Measurements from ENCODE around the gene ST3GAL3.
"Not testable (repeated sequence)": the region's sequence is repeated elsewhere in the genome, so short reads cannot be mapped to it uniquely, and the experiment has no call there.

Gene ST3GAL3

GRCh38 chr1:43711524-43712386 is 4.4 kb downstream of the ST3GAL3 start:
- TF ChIP-seq CTCF (IDR thresholded peaks at IDR 0.05; ENCODE audit: insufficient read depth, low read length, poor library complexity, severe bottlenecking) = no peak
- H3K27me3 ChIP-seq (replicated peaks; ENCODE audit: control insufficient read depth, insufficient read depth, low read length) = no peaks in the 10 kb centered on the region
- H3K4me3 ChIP-seq (replicated peaks; ENCODE audit: low read depth, low read length) = no peak overlapping the region
- no peak for DNase-seq (ENCODE audit: extremely low read depth, insufficient read length)
- no peaks in the 10 kb centered on the region; the same call in none of the 2 replicates for H3K36me3 ChIP-seq (ENCODE audit: control insufficient read depth, insufficient read depth, low read length)

DNA sequence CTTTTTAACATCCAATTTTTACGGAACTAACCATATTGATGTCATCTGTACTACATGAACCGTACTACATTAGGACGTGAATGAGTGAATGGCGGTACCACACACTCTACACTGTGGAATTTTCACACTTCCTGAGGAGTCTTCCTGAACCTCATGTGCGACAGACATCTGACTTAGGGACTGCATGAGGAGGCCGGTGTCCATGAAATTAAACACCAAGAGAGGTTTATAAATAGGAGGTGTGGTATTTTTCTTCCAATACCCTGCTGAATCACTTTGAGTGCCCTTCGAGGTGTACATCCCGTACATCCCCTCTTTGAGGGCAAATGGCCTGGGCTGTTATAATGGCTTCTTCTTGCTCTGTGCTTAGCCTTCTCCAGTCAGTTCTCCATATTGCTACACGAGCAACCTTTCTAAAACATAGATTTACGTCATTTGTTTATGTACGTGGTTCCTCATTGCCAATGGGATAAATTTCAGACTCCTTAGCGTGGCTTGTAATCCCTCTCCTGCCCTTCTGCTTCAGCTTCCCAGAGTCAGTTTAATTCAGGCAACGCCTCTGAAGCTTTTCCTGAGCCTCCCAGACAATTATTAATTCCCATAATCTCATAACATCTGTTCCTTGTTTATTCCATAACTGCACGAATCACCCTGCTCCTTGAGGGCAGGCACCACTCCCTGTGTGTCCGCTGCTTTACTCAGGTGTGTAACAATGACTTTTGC is 9.4 kb downstream of the ST3GAL3 start:
- no peaks in the 10 kb centered on the region; the same call in 1 of the 2 replicates for H3K36me3 ChIP-seq (ENCODE audit: control insufficient read depth, insufficient read depth, low read length)
- no peaks in the 10 kb centered on the region for H3K27me3 ChIP-seq (replicated peaks; ENCODE audit: control insufficient read depth, insufficient read depth, low read length)
- H3K4me3 ChIP-seq (replicated peaks; ENCODE audit: low read depth, low read length) = no peak overlapping the region
- no peak for TF ChIP-seq CTCF (IDR thresholded peaks at IDR 0.05; ENCODE audit: insufficient read depth, low read length, poor library complexity, severe bottlenecking)
- DNase-seq (ENCODE audit: extremely low read depth, insufficient read length) = no peak

GRCh38 chr1:43719063-43719462 is 11.7 kb downstream of the ST3GAL3 start:
- DNase-seq (ENCODE audit: extremely low read depth, insufficient read length) = no peak
- TF ChIP-seq CTCF (IDR thresholded peaks at IDR 0.05; ENCODE audit: insufficient read depth, low read length, poor library complexity, severe bottlenecking) = no peak

DNA sequence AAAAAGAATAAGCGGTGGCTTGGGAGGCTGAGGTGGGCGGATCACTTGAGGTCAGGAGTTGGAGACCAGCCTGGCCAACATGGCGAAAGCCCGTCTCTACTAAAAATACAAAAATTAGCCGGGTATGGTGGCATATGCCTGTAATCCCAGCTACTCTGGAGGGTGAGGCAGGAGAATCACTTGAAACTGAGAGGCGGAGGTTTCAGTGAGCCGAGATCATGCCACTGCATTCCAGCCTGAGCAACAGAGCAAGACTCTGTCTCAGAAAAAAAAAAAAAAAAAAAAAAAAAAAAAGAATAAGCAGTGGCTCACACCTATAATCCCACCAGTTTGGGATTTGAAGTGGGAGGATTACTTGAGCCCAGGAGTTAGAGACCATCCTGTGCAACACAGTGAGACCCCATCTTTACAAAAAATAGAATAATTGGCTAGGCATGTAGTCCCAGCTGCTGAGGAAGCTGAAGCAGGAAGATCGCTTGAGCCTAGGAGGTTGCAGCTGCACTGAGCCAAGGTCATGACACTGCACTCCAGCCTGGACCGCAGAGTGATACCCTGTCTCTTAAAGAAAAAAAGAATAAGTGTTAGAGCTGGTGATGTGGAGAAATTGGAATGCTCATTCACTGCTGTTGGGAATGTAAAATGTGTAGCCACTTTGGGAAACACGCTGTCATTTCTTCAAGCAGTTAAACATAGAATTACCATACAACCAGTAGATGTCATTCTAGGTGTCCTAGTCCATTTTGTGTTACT is 12.5 kb downstream of the ST3GAL3 start:
- not testable (repeated sequence) for H3K4me3 ChIP-seq (replicated peaks; ENCODE audit: low read depth, low read length); H3K36me3 ChIP-seq (ENCODE audit: control insufficient read depth, insufficient read depth, low read length)

More at GRCh38 chr1:43719063-43719462, 11.7 kb downstream of the ST3GAL3 start:
- H3K27me3 ChIP-seq (replicated peaks; ENCODE audit: control insufficient read depth, insufficient read depth, low read length) = no peaks in the 10 kb centered on the region
- H3K36me3 ChIP-seq (ENCODE audit: control insufficient read depth, insufficient read depth, low read length) = no peaks in the 10 kb centered on the region; the same call in 1 of the 2 replicates
- no peak overlapping the region for H3K4me3 ChIP-seq (replicated peaks; ENCODE audit: low read depth, low read length)

GRCh38 chr1:43722810-43723209 is 15.5 kb downstream of the ST3GAL3 start:
- DNase-seq (ENCODE audit: extremely low read depth, insufficient read length) = no peak
- Histone ChIP-seq H3K27me3 (replicated peaks; ENCODE audit: control insufficient read depth, insufficient read depth, low read length) (no peaks in the 10 kb centered on the region), H3K36me3 (ENCODE audit: control insufficient read depth, insufficient read depth, low read length) (no peaks in the 10 kb centered on the region), H3K4me3 (replicated peaks; ENCODE audit: low read depth, low read length) (no peak overlapping the region)
- TF ChIP-seq CTCF (IDR thresholded peaks at IDR 0.05; ENCODE audit: insufficient read depth, low read length, poor library complexity, severe bottlenecking) = no peak

More for the DNA sequence above, 12.5 kb downstream of the ST3GAL3 start:
- DNase-seq (ENCODE audit: extremely low read depth, insufficient read length); H3K27me3 ChIP-seq (replicated peaks; ENCODE audit: control insufficient read depth, insufficient read depth, low read length): not testable (repeated sequence)

Data from GM06990 (cell line).